ENCODE measurements around the gene MTMR1.

GRCh38 chrX:150696866-150697265 is 3.7 kb downstream of the MTMR1 start:
- TF ChIP-seq MAZ (CRISPR knock-in tag; conservative IDR thresholded peaks at IDR 0.05 in 1 of 2, IDR thresholded peaks at IDR 0.05 in 1 of 2) (no peak), RAD21 (CRISPR knock-in tag; conservative IDR thresholded peaks at IDR 0.05 in 1 of 2, IDR thresholded peaks at IDR 0.05 in 1 of 2) (no peak), NFIC (IDR thresholded peaks at IDR 0.05) (no peak), HMG20B (CRISPR knock-in tag; IDR thresholded peaks at IDR 0.05) (no peak), PML (IDR thresholded peaks at IDR 0.05; ENCODE audit: low read length) (no peak), SIRT6 (IDR thresholded peaks at IDR 0.05; ENCODE audit: low read depth, low read length) (no peak), NR2C1 (IDR thresholded peaks at IDR 0.05) (no peak), NR2C1 (tag; IDR thresholded peaks at IDR 0.05) (no peak), MEF2A (IDR thresholded peaks at IDR 0.05; ENCODE audit: control insufficient read depth, low read depth, low read length) (no peak), CTCF (IDR thresholded peaks at IDR 0.05 in 2 of 3, conservative IDR thresholded peaks at IDR 0.05 in 1 of 3; ENCODE audit: insufficient read depth in 2 of 3, low read depth in 1 of 3, low read length in 3 of 3) (no peak), NONO (IDR thresholded peaks at IDR 0.05; ENCODE audit: low read depth in 2 of 2, low read length in 1 of 2) (no peak), JUNB (CRISPR knock-in tag; conservative IDR thresholded peaks at IDR 0.05) (no peak)
